K562 (cell line): ENCODE measurements around the gene CASKIN1. TPM values are rescaled to one million over a fixed set of nuclear protein-coding genes. Genes with fewer than 3 reads are reported as not detected.

ENCODE experiments used
- CEBPZ ChIP-seq: fragments of 150-350 bp; IDR thresholded peaks from 2 replicates; pipeline ENCODE4 v1.6.1; 2014; ENCODE audit warnings: low read depth, mild to moderate bottlenecking, low read length, borderline replicate concordance
- CTCF ChIP-seq, 3 experiments: IDR thresholded peaks in 2 of 3; conservative IDR thresholded peaks in 1 of 3; 2 replicates each; pipeline ENCODE4 v1.5.1; 2011 to 2012; ENCODE audit warnings: low read length in 3 of 3, mild to moderate bottlenecking in 3 of 3, control low read depth in 2 of 3, improper control_type of control experiment in 1 of 3, inconsistent platforms in 1 of 3, low read depth in 1 of 3, mixed read lengths in 1 of 3, moderate library complexity in 1 of 3; ENCODE audit not compliant: insufficient read depth in 2 of 3
- HNRNPK ChIP-seq: fragments of 200-400 bp; formaldehyde crosslinking; IDR thresholded peaks from one replicate; pipeline ENCODE4 v1.6.1; 2018; ENCODE audit warnings: mild to moderate bottlenecking, low read depth, low read length; ENCODE audit not compliant: poor library complexity, severe bottlenecking
- MYBL2 ChIP-seq, 2 experiments: fragments of 450-650 bp in 1 of 2; sonication (generic) in 1 of 2; formaldehyde crosslinking in 1 of 2; IDR thresholded peaks; 2 replicates each; pipeline versions ENCODE4 v1.6.1 to v1.8.1; 2017 to 2022; ENCODE audit warnings: borderline replicate concordance in 1 of 2, inconsistent platforms in 1 of 2, low read depth in 1 of 2, mild to moderate bottlenecking in 1 of 2, missing genetic modification reagents in 1 of 2, moderate library complexity in 1 of 2
- SRSF1 ChIP-seq: fragments of 200-400 bp; formaldehyde crosslinking; IDR thresholded peaks from 2 replicates; pipeline ENCODE4 v1.6.1; 2017; ENCODE audit warnings: mild to moderate bottlenecking, low read depth, low read length, moderate library complexity
- ZNF785 ChIP-seq: fragments of 250-450 bp; sonication (Bioruptor Pico); IDR thresholded peaks from 2 replicates; pipeline ENCODE4 v1.4.0; 2020; ENCODE audit warnings: mild to moderate bottlenecking
- polyA plus RNA-seq, 8 experiments: library from polyadenylated mRNA; depleted of rRNA in 4 of 8; stranded (reverse) in 5 of 8; unstranded in 3 of 8; fragments of >200 nt; fragmentation: Nextera tagmentation in 2 of 8; fragmentation: Illumina TruSeq in 1 of 8; extraction: Ambion mirVana in 2 of 8; extraction: Trizol in 1 of 8; gene quantifications; 2 replicates each; pipeline versions ENCODE4 v1.2.1 to v1.2.3, GENCODE V29; 2011 to 2014; ENCODE audit warnings: inconsistent platforms in 1 of 8, missing spikeins in 1 of 8
- total RNA-seq, 7 experiments: library from RNA; depleted of rRNA in 6 of 7; stranded (reverse); fragments of >200 nt in 6 of 7; fragmentation: Illumina TruSeq in 2 of 7; extraction: Trizol in 2 of 7; gene quantifications; 2 replicates each; pipeline versions ENCODE4 v1.2.1 to v1.2.3, GENCODE V29; 2011 to 2021; ENCODE audit warnings: low replicate concordance in 1 of 7
- TF ChIP-seq, protein P1 (sequence below), 2 experiments: fragments of 450-650 bp; IDR thresholded peaks; 2 replicates each; pipeline ENCODE4 v1.6.1; 2016
- TF ChIP-seq, protein P2 (sequence below), 2 experiments: fragments of 250-450 bp in 1 of 2; fragments of 450-650 bp in 1 of 2; sonication (Bioruptor Pico) in 1 of 2; IDR thresholded peaks; 2 replicates each; pipeline versions ENCODE4 v1.6.1 to v1.8.0; 2016 to 2021; ENCODE audit warnings: mild to moderate bottlenecking in 2 of 2, moderate library complexity in 2 of 2, missing compliant biosample characterization in 1 of 2, missing genetic modification characterization in 1 of 2
- TF ChIP-seq, protein P3 (sequence below): fragments of 250-450 bp; sonication (Bioruptor Pico); IDR thresholded peaks from 2 replicates; pipeline ENCODE4 v1.8.0; 2021; ENCODE audit warnings: moderate library complexity, mild to moderate bottlenecking, inconsistent platforms
- TF ChIP-seq, protein P4 (sequence below): sonication (generic); formaldehyde crosslinking; IDR thresholded peaks from 2 replicates; pipeline ENCODE4 v1.8.1; 2022; ENCODE audit warnings: missing genetic modification reagents

The CASKIN1 gene
- total and polyA plus RNA-seq, 9 of the 15 experiments (the other 6 are each of a cell fraction or from before 2014, with no cell fraction given), result 0.15 to 4.5 (median 1.5) TPM; not detected in 2

GRCh38 chr16:2155091-2155950 lies 41.1 kb downstream of the CASKIN1 start, which contains the start of gene TRAF7 (continued):
- TF ChIP-seq CEBPZ (no peak), MYBL2 (IDR thresholded peaks at IDR 0.05; ENCODE audit: low read depth) (no peak), MYBL2 (CRISPR knock-in tag; IDR thresholded peaks at IDR 0.05; ENCODE audit: borderline replicate concordance) (no peak), HNRNPK (no peak), SRSF1 (no peak), ZNF785 (CRISPR knock-in tag) (no peak), CTCF (IDR thresholded peaks at IDR 0.05 in 2 of 3, conservative IDR thresholded peaks at IDR 0.05 in 1 of 3; ENCODE audit: insufficient read depth in 2 of 3, low read depth in 1 of 3, low read length in 3 of 3) (no peak)
- TF ChIP-seq, protein P1, sequence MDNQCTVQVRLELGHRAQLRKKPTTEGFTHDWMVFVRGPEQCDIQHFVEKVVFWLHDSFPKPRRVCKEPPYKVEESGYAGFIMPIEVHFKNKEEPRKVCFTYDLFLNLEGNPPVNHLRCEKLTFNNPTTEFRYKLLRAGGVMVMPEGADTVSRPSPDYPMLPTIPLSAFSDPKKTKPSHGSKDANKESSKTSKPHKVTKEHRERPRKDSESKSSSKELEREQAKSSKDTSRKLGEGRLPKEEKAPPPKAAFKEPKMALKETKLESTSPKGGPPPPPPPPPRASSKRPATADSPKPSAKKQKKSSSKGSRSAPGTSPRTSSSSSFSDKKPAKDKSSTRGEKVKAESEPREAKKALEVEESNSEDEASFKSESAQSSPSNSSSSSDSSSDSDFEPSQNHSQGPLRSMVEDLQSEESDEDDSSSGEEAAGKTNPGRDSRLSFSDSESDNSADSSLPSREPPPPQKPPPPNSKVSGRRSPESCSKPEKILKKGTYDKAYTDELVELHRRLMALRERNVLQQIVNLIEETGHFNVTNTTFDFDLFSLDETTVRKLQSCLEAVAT (IDR thresholded peaks at IDR 0.05), result peak; percentile 90 to 91
- TF ChIP-seq, protein P2, sequence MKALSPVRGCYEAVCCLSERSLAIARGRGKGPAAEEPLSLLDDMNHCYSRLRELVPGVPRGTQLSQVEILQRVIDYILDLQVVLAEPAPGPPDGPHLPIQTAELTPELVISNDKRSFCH (CRISPR knock-in tag; IDR thresholded peaks at IDR 0.05), result no peak
- TF ChIP-seq, protein P2 (tag; IDR thresholded peaks at IDR 0.05), result peak; percentile 81
- TF ChIP-seq, protein P3, sequence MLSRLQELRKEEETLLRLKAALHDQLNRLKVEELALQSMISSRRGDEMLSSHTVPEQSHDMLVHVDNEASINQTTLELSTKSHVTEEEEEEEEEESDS (CRISPR knock-in tag), result no peak
- TF ChIP-seq, protein P4, sequence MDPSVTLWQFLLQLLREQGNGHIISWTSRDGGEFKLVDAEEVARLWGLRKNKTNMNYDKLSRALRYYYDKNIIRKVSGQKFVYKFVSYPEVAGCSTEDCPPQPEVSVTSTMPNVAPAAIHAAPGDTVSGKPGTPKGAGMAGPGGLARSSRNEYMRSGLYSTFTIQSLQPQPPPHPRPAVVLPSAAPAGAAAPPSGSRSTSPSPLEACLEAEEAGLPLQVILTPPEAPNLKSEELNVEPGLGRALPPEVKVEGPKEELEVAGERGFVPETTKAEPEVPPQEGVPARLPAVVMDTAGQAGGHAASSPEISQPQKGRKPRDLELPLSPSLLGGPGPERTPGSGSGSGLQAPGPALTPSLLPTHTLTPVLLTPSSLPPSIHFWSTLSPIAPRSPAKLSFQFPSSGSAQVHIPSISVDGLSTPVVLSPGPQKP (CRISPR knock-in tag), result no peak
